OCI-LY3 (cell line): ENCODE results near the gene ARHGAP15.

ENCODE experiments used
- EZH2phosphoT487 ChIP-seq: fragments of 200-600 bp; shearing (Covaris generic); IDR thresholded peaks from 2 replicates; pipeline ENCODE4 v1.6.1; 2018; ENCODE audit warnings: antibody characterized with exemption, mixed run types, low read depth
- TF ChIP-seq, protein P1 (sequence below): fragments of 200-600, 300-600 bp; sonication (generic); IDR thresholded peaks from 2 replicates; pipeline ENCODE4 v1.5.1; 2014; ENCODE audit warnings: antibody characterized with exemption, low read length, low read depth

DNA sequence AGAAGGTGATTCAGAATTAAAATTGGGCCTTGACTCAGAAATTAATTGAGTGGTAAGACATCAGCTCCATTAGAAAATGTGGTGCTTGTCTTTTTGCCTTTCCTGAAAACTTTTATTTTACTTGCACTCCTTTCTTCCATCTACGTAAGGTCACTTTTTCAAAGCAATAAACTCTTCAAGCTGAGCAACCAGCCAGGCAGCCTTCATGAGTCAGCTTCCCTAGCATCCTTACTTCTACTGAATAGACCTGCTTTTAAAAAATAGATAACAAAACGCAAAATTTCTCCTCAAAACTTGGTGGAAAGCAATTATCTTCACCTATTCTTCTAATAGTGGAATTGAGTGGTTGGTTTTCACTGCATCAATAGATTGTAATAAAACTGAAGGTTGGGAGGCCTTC, 504.2 kb downstream of the ARHGAP15 start:
- TF ChIP-seq, protein P1, sequence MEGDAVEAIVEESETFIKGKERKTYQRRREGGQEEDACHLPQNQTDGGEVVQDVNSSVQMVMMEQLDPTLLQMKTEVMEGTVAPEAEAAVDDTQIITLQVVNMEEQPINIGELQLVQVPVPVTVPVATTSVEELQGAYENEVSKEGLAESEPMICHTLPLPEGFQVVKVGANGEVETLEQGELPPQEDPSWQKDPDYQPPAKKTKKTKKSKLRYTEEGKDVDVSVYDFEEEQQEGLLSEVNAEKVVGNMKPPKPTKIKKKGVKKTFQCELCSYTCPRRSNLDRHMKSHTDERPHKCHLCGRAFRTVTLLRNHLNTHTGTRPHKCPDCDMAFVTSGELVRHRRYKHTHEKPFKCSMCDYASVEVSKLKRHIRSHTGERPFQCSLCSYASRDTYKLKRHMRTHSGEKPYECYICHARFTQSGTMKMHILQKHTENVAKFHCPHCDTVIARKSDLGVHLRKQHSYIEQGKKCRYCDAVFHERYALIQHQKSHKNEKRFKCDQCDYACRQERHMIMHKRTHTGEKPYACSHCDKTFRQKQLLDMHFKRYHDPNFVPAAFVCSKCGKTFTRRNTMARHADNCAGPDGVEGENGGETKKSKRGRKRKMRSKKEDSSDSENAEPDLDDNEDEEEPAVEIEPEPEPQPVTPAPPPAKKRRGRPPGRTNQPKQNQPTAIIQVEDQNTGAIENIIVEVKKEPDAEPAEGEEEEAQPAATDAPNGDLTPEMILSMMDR: no peak
- no peak for TF ChIP-seq EZH2phosphoT487
